Thoracic aorta (tissue), 2 donors: ENCODE measurements around the gene SRL. TPM values are rescaled to one million over a fixed set of nuclear protein-coding genes. Genes with fewer than 3 reads are reported as not detected.
A peak's percentile ranks its signal among the peaks of the same experiment; 100 is the strongest.

Experiments used
- ATAC-seq: fragments of 150-250 bp; one replicate; pipeline ENCODE4 v1.8.0; 2017; ENCODE audit warnings: low read depth; ENCODE audit not compliant: insufficient number of reproducible peaks, low FRiP score
- DNase-seq: peaks from one replicate; pipeline ENCODE4 v3.0.0-alpha.2; 2020; ENCODE audit warnings: low spot score
- H3K27ac ChIP-seq, 2 donors: fragments of 200-600 bp; sonication (generic); 1 replicate in 1 of 2; 2 replicates in 1 of 2; pipeline ENCODE4 v1.5.1; 2016; ENCODE audit warnings: mild to moderate bottlenecking in 2 of 2, moderate library complexity in 2 of 2
- H3K27me3 ChIP-seq: fragments of 200-600 bp; sonication (generic); replicated peaks from 2 replicates; pipeline ENCODE4 v1.6.0; 2016; ENCODE audit warnings: mild to moderate bottlenecking; ENCODE audit not compliant: insufficient read depth
- H3K36me3 ChIP-seq: fragments of 200-600 bp; sonication (generic); one replicate; pipeline ENCODE4 v1.5.1; 2016
- H3K4me1 ChIP-seq, 2 donors: fragments of 200-600 bp; sonication (generic); 1 replicate in 1 of 2; 2 replicates in 1 of 2; pipeline versions ENCODE4 v1.5.1 to v1.6.0; 2016; ENCODE audit warnings: low read depth in 2 of 2, mild to moderate bottlenecking in 1 of 2; ENCODE audit not compliant: control insufficient read depth in 1 of 2
- H3K4me3 ChIP-seq: fragments of 200-600 bp; sonication (generic); 2 replicates; pipeline ENCODE4 v1.5.1; 2016; ENCODE audit warnings: mild to moderate bottlenecking
- H3K9me3 ChIP-seq: fragments of 200-600 bp; sonication (generic); 2 replicates; pipeline ENCODE4 v1.5.1; 2016
- CTCF ChIP-seq: fragments of 200-600 bp; sonication (generic); IDR thresholded peaks from one replicate; pipeline ENCODE4 v1.5.1; 2019; ENCODE audit warnings: antibody characterized with exemption
- total RNA-seq, 2 donors: library from RNA; depleted of rRNA; stranded (reverse); fragments of >200 nt; gene quantifications; one replicate each; pipeline versions ENCODE4 v1.1.0 to v1.2.3, GENCODE V29; 2016

Gene SRL
- total RNA-seq, 2 donors from 2014 or later = 0.68 to 1.1 TPM

GRCh38 chr16:4182581-4183236 lies 59.2 kb downstream of the SRL start:
- DNase-seq = no peak
- ATAC-seq = peak; percentile 13
- H3K27ac ChIP-seq = peak overlapping the region; percentile 92 to 93
- no peaks in the 10 kb centered on the region for H3K9me3 ChIP-seq
- no peaks in the 10 kb centered on the region for H3K36me3 ChIP-seq
- TF ChIP-seq CTCF = no peak
- no peaks in the 10 kb centered on the region for H3K27me3 ChIP-seq
- peaks cover 4 to 6% of the 10 kb centered on the region in 2 donors for H3K4me1 ChIP-seq
- peak overlapping the region; percentile 94 for H3K4me3 ChIP-seq

GRCh38 chr16:4180511-4180910 lies 61.4 kb downstream of the SRL start:
- no peak for ATAC-seq
- TF ChIP-seq CTCF = no peak
- H3K27ac ChIP-seq = no peak overlapping the region
- H3K4me3 ChIP-seq = no peak overlapping the region
- peaks cover 4 to 6% of the 10 kb centered on the region in 2 donors for H3K4me1 ChIP-seq
- DNase-seq = no peak
- no peaks in the 10 kb centered on the region for H3K9me3 ChIP-seq
- H3K27me3 ChIP-seq = no peaks in the 10 kb centered on the region
- no peaks in the 10 kb centered on the region for H3K36me3 ChIP-seq

DNA sequence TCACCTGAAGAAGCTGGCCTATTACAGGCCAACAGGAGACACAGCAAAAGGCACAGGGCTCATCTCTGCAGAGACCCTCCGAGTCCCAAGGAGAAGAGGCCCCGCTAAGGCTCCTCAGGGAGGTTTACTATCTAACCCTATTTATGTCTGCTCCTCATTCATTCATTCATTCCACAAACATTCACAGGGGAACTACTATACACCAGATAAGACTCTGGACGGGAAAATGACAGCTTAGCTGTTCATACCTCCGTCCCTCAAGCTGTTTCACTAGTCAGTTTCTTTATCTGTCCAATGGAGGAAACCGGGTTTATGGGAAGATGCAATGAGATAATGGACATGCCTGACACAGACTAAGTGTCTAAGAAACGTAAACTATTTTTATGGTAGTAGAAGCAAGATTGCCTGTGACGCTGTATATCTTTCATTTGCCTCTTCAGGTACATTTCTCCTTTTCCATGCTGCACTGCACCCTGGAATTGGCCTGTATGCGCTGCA lies 62.1 kb downstream of the SRL start:
- ATAC-seq = no peak
- H3K4me1 ChIP-seq = peaks cover 4 to 6% of the 10 kb centered on the region in 2 donors
- TF ChIP-seq CTCF = no peak

GRCh38 chr16:4179020-4179419 lies 62.9 kb downstream of the SRL start:
- H3K36me3 ChIP-seq = no peaks in the 10 kb centered on the region
- ATAC-seq (no peak), DNase-seq (no peak)
- TF ChIP-seq CTCF = no peak
- no peaks in the 10 kb centered on the region for H3K27me3 ChIP-seq
- no peak overlapping the region for H3K27ac ChIP-seq
- no peak overlapping the region for H3K4me3 ChIP-seq
- H3K9me3 ChIP-seq = no peaks in the 10 kb centered on the region
- H3K4me1 ChIP-seq = peaks cover under 1 to 1% of the 10 kb centered on the region in 2 donors

More for the DNA sequence above, 62.1 kb downstream of the SRL start:
- H3K36me3 ChIP-seq = no peaks in the 10 kb centered on the region
- DNase-seq = no peak
- H3K4me3 ChIP-seq = no peak overlapping the region
- H3K9me3 ChIP-seq = no peaks in the 10 kb centered on the region
- H3K27me3 ChIP-seq = no peaks in the 10 kb centered on the region
- H3K27ac ChIP-seq = no peak overlapping the region

- DNase-seq (no peak), ATAC-seq (no peak)
- no peaks in the 10 kb centered on the region for H3K36me3 ChIP-seq
- no peaks in the 10 kb centered on the region for H3K27me3 ChIP-seq
- no peaks in the 10 kb centered on the region for H3K9me3 ChIP-seq
- no peaks in the 10 kb centered on the region for H3K4me1 ChIP-seq
- H3K27ac ChIP-seq = no peak overlapping the region
- H3K4me3 ChIP-seq = no peak overlapping the region
- TF ChIP-seq CTCF = no peak
Measured at GRCh38 chr16:4178468-4179010, 63.3 kb downstream of the SRL start.
